Type B pancreatic cell (in vitro differentiated cells): ENCODE data around the gene GPRC5C. TPM values are rescaled to one million over a fixed set of nuclear protein-coding genes. Genes with fewer than 3 reads are reported as not detected.

Experiments
- DNase-seq: peaks from one replicate; pipeline ENCODE4 v3.0.0; 2021; ENCODE audit warnings: mixed read lengths; ENCODE audit not compliant: unreplicated experiment; ENCODE audit errors: extremely low spot score
- H3K27ac Mint-ChIP-seq: 2 replicates; pipeline ENCODE4 v1.8.0; 2021; ENCODE audit warnings: mild to moderate bottlenecking, mixed read lengths
- H3K27me3 Mint-ChIP-seq: 2 replicates; pipeline ENCODE4 v1.8.0; 2021; ENCODE audit warnings: mixed read lengths
- H3K36me3 Mint-ChIP-seq: 2 replicates; pipeline ENCODE4 v1.8.0; 2021; ENCODE audit warnings: mixed read lengths
- H3K4me1 Mint-ChIP-seq: one replicate; pipeline ENCODE4 v1.8.0; 2021; ENCODE audit warnings: mixed read lengths; ENCODE audit not compliant: unreplicated experiment
- H3K4me3 Mint-ChIP-seq: 2 replicates; pipeline ENCODE4 v1.8.0; 2021; ENCODE audit warnings: mild to moderate bottlenecking, mixed read lengths
- H3K9me3 Mint-ChIP-seq: 2 replicates; pipeline ENCODE4 v1.8.0; 2021; ENCODE audit warnings: mixed read lengths
- CTCF ChIP-seq: fragments of 200-600 bp; sonication (generic); conservative IDR thresholded peaks from 2 replicates; pipeline ENCODE4 v1.5.0; 2021; ENCODE audit warnings: antibody characterized with exemption, mild to moderate bottlenecking
- total RNA-seq: library from RNA; stranded (reverse); gene quantifications from 2 replicates; pipeline ENCODE4 v1.2.1, GENCODE V29; 2021; ENCODE audit warnings: low replicate concordance

Gene GPRC5C
- total RNA-seq, 1 donor from 2014 or later = 64.3 TPM

DNA sequence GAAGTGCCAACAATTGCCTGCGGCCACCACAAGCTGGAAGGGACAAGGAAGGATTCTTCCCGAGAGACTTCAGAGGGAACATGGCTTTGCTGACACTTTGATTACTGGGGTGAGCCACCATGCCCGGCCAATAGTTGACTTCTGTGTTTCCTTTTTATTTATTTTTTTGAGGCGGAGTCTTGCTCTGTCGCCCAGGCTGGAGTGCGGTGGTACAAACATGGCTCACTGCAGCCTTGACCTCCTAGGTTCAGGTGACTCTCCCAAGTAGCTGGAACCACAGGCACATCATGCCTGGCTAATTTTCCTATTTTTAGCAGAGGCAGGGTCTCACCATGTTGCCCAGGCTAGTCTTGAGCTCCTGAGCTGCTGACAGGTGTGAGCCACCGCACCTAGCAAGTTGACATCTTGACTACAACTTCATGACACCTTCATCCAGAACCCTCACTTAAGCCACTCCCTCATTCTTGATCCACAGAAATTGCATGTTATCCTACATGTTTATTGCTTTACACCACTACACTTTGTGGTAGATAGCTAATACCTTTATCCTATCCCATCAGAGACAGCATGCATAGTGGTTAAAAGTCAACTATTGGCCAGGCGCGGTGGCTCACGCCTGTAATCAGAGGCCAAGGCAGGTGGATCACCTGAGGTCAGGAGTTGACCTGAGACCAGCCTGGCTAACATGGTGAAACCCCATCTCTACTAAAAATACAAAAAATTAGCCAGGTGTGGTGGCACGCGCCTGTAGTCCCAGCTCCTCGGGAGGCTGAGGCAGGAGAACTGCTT is 16.1 kb upstream of the GPRC5C start:
- Mint-ChIP-seq H3K27ac (peak overlapping the region; percentile 46), H3K4me1 (peaks cover 6% of the 10 kb centered on the region), H3K36me3 (no peaks in the 10 kb centered on the region), H3K4me3 (no peak overlapping the region), H3K27me3 (no peaks in the 10 kb centered on the region), H3K9me3 (no peaks in the 10 kb centered on the region)
- DNase-seq = no peak
- no peak for TF ChIP-seq CTCF

DNA sequence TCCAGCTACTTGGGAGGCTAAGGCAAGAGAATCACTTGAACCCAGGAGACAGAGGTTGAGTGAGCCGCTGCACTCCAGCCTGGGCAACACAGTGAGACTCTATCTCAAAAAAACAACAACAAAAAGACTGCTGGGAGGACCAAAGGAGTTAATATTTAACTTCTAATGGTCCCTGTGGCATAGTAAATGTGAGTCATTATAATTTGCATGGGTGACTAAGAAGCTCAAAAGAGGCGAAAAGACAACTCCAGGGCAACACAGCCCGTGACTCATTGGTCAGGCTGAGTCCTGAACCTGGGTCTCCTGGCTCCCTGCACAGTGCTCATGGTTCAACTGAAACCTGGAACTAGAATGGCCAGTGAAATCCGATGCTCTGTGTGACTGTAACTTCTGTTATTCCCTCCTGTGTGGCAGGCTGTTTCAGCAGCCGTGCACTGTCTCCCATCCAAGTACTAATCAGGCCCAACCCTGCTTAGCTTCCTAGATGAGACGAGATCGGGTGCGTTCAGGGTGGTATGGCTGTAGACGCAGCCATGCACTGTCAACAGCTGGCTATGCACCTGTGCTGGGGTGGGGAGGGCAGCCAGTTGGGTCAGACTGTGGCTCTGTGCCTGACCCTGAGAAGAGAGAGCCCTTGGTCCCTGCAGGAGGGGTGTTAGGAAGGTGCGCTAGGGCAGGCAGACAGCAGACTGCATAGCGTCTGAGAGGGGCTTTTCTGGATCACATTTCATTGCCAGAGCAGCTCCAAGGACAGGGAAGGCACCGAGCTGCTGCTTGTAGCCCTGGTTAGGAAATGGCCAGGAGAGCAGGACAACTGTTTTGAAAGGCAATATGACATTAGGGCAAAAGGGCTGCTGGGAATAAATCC is 14.5 kb upstream of the GPRC5C start:
- Mint-ChIP-seq H3K36me3 (no peaks in the 10 kb centered on the region), H3K9me3 (no peaks in the 10 kb centered on the region), H3K4me1 (peaks cover 6% of the 10 kb centered on the region), H3K27me3 (no peaks in the 10 kb centered on the region), H3K4me3 (no peak overlapping the region), H3K27ac (peak overlapping the region; percentile 20)
- no peak for TF ChIP-seq CTCF
- DNase-seq = no peak

DNA sequence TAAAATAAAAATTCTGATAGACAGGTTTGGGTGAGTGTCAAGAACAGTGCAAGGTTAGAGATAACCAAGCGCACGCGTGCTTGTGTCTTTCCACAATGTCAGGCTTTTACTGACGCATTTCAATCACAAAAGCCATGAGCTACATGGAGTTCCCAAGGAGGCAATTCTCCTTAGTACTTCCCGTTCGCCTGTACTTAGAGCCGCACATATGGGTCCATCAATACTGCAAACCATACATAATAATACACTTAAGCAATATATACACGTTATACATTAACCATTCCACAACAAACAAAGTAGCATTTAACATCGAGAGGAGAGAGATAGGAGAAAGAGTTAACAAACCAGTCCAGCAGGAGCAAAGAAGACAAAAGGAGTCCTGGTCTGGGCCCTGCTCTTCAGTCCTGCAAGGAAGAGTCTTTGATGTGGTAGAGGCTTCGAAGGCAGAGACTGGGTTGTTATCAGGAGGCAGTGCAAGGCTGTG is 11.9 kb upstream of the GPRC5C start:
- Mint-ChIP-seq H3K36me3 (no peaks in the 10 kb centered on the region), H3K27me3 (no peaks in the 10 kb centered on the region), H3K4me3 (no peak overlapping the region), H3K4me1 (peaks cover 6% of the 10 kb centered on the region), H3K27ac (peak overlapping the region; percentile 2), H3K9me3 (no peaks in the 10 kb centered on the region)
- DNase-seq = no peak
- no peak for TF ChIP-seq CTCF

DNA sequence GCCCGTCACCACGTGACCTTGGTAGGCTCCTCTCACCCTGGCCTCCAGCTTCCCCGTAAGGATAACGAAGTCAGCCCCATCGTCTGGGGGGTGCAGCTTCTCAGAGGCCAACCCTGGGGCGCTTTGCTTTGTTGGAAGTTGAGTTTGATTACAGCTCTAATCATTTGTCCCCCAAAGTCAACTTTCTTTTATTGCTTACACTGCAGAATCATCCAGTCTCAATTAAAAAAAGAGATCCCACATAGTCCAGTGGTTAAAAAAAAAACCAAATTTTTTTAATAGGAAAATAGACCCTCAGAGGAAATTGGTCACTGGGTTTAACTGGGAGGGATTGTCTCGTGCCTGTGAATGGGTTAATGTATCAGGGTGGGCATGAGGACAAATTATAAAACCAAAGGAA is 7.8 kb upstream of the GPRC5C start:
- Mint-ChIP-seq H3K36me3 (no peaks in the 10 kb centered on the region), H3K4me1 (peaks cover 7% of the 10 kb centered on the region), H3K27me3 (no peaks in the 10 kb centered on the region), H3K27ac (no peak overlapping the region), H3K9me3 (no peaks in the 10 kb centered on the region), H3K4me3 (no peak overlapping the region)
- no peak for DNase-seq
- TF ChIP-seq CTCF = no peak

- DNase-seq = no peak
- TF ChIP-seq CTCF = no peak
- Mint-ChIP-seq H3K4me1 (peaks cover 9% of the 10 kb centered on the region), H3K27me3 (no peaks in the 10 kb centered on the region), H3K36me3 (no peaks in the 10 kb centered on the region), H3K9me3 (no peaks in the 10 kb centered on the region), H3K4me3 (no peak overlapping the region), H3K27ac (no peak overlapping the region)
Observed at GRCh38 chr17:74424657-74425056, 7.2 kb upstream of the GPRC5C start.
